ENCODE measurements around the gene TNFRSF19. TPM values are rescaled to one million over a fixed set of nuclear protein-coding genes. Genes with fewer than 3 reads are reported as not detected.

TNFRSF19 gene
- total RNA-seq, 1 donor from 2014 or later: 25.9 TPM

- ATAC-seq: no peak
- DNase-seq (ENCODE audit: low spot score): no peak
- intact Hi-C loops (cut with DNase I): no loop called here
Observed at GRCh38 chr13:23643338-23644125, 73.3 kb downstream of the TNFRSF19 start.

GRCh38 chr13:23644126-23644419 lies 73.9 kb downstream of the TNFRSF19 start:
- no peak for ATAC-seq
- DNase-seq (ENCODE audit: low spot score): no peak
- intact Hi-C loops (cut with DNase I): no loop called here

DNA sequence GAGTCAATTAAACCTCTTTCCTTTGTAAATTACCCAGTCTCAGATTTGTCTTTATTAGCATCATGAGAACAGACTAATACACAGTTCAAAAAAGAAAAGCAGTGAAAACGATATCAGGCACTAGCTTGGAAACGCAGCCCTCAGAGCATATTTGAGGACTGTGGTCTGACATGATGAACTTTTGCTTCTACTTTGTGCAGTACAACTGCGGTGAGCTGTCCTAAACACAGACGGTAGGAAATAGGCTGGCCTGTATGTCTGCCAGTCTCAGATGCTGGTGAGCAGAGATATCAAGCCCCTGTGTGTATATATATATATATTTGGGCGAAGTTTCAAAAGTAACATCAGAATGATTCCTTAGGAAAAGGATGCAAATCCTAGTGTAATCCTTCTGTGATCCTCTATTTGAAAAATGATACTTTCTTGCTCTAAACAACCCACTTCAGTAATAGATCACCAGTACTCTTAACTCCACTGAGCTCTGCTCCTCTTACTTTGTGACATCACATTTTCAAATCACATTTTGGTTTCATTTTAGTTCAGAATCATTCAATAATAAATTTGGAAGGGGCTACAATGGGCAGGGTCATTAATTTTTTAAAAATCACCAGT lies 74.4 kb downstream of the TNFRSF19 start:
- intact Hi-C loops (cut with DNase I): no loop called here
- ATAC-seq (peak; percentile 57), DNase-seq (ENCODE audit: low spot score) (no peak)

DNA sequence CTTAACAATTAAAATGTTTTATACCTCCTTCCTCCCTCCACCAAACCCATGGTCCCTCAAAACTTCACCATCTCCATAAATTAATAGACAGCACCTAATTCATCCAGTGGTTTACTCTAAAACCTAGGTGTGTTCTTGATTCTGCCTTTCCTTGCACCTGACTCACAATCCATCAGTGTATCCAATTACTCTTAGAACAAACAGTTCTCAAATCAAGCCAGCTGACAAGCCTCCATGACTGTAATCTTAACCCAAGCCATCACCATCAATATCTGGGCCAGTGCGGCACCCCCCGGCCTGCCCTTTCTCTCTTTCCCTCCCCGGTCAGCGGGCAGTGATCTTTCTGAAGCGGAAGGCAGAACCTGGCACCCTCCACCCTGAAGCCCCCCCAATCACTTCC lies 75.6 kb downstream of the TNFRSF19 start:
- ATAC-seq (no peak), DNase-seq (ENCODE audit: low spot score) (no peak)
- intact Hi-C loops (cut with DNase I): no loop called here

DNA sequence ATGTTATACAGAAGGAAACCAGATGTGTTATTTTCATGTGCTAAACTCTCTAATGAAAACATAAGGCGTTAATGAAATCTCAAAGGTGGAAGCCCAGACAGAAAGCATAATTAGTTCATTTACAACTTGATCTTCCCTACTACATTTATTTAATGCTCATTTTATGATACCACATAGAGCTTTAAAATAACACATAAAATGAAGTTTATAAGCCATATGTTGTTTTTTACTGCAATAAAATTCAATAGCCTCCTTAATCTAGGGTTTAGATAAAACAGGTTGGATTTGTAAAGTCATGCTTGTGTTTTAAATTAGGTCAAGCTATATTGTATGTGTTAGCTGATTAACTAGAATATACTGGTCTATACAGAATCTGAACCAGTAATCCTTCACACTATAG lies 81.2 kb downstream of the TNFRSF19 start:
- DNase-seq (ENCODE audit: low spot score): no peak
- intact Hi-C loops (cut with DNase I): no loop called here
- no peak for ATAC-seq

- no peak for ATAC-seq
- intact Hi-C loops (cut with DNase I): no loop called here
- no peak for DNase-seq (ENCODE audit: low spot score)
Observed at GRCh38 chr13:23651887-23652286, 81.7 kb downstream of the TNFRSF19 start.

DNA sequence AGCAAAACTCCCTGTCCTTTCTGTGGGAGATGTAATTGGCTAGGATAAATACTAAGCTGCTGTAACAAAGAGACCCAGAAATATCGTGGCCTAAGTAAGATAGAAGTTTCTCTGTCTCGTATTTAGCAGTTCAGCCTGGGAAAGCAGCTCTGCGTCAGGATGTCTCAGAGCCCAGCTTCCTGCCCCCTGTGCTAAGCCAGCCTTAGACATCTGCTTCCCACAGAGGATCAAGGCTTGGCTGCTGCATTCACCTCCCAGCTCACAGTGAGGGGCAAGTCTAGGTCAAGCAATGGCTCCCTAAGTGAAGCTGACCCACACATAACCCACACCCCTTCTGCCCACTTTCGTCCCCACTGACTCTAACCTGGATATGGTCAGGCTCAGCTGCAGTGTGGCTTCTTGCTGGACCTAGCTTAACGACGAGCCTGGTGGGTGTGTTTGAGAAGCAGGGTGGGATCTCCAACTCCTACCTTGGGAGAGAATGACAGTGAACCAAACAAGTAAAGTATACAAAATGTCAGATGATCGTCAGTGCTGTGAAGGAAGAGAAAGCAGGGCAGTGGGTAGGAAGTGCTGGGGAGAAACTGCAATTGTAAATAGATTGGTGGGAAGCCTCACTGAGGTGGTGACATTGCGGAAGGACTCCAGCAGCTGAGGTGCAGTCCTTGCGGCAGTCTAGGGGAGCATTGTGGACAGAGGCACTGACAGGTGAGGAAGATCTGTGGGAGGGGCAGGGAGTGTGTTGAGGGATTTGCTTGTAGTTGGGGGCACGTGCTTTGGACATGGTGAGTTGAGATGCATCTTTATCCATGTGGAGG lies 82.9 kb downstream of the TNFRSF19 start:
- ATAC-seq (no peak), DNase-seq (ENCODE audit: low spot score) (no peak)
- intact Hi-C loops (cut with DNase I): no loop called here

GRCh38 chr13:23654111-23655110 lies 84.2 kb downstream of the TNFRSF19 start:
- ATAC-seq: peak; percentile 82
- no peak for DNase-seq (ENCODE audit: low spot score)
- intact Hi-C loops (cut with DNase I): no loop called here

- intact Hi-C loops (cut with DNase I): no loop called here
- ATAC-seq: no peak
Observed at GRCh38 chr13:23655321-23655720, 85.1 kb downstream of the TNFRSF19 start.

DNA sequence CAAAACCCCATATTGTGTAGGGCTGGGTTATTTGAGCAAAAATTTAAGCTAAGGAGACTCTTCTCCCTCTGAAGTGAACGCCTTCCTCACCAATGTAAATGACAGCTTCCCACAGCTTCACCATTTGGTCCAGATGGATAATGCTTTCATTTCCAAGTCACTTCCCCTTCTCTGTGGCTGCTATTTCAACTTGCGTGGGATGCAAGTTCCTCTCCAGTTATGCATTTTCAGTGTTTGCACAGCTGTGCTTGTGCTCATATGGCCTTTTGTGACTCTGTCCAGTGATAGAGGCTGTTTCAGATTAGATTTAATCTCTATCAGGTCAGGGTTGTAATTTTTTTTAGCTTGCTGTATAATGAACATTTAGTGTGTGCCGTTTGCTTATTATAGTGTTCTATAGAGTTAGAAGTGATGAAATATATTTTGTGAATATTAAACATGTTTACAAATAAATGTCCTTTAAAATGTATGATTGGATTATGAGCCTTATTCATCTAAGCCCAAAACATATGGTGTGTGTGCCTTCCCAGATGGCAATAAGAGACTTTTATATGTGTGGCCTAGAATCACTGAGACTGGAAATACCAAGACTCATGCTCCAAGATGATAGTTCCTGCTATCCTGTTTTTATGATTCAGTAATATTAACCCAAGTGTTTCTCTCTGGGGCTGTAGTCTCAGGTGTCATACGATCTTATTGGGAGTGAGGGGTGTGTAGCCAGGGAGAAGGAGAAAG lies 86.6 kb downstream of the TNFRSF19 start:
- peak; percentile 82 for ATAC-seq
- intact Hi-C loops (cut with DNase I): no loop called here

More at GRCh38 chr13:23655321-23655720, 85.1 kb downstream of the TNFRSF19 start:
- no peak for DNase-seq (ENCODE audit: low spot score)

DNA sequence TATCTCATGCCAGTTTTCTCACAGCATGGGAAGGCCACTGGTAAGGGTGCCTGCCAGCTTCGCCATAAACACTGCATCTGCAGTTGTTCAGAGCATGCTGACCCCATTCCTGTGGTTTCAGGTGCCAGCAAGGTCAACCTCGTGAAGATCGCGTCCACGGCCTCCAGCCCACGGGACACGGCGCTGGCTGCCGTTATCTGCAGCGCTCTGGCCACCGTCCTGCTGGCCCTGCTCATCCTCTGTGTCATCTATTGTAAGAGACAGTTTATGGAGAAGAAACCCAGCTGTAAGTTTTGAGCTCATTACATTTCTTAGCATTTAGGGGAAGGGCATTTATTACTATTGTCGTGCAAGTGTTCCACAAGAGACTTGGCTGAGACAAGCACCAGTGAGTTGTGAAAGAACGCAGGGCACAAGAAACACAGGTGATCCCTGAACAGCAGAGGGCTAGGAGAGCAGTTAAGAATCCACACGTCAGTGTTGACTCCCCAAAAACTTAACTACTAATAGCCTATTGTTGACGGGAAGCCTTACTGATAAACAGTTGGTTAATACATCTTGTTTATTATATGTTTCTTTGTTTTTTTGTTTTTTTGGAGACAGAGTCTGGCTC lies 88.8 kb downstream of the TNFRSF19 start:
- intact Hi-C loops (cut with DNase I): no loop called here
- ATAC-seq: peak; percentile 69
- DNase-seq (ENCODE audit: low spot score): no peak

More for the DNA sequence above, 86.6 kb downstream of the TNFRSF19 start:
- DNase-seq (ENCODE audit: low spot score): no peak

DNA sequence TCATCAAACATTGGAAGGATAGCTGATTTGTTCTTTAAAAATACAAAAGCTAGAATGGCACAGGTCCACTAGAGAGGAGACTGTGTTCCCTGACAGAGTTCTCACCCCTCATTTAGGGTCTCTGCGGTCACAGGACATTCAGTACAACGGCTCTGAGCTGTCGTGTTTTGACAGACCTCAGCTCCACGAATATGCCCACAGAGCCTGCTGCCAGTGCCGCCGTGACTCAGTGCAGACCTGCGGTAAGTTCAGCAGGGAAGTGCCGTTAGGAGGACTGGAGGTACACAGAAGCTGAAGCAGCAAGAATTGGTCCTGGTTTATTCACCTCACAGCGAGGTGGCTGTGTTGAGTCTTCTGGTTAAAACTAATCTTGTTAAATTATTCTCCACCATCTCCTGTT lies 90.0 kb downstream of the TNFRSF19 start:
- no peak for ATAC-seq
- intact Hi-C loops (cut with DNase I): no loop called here
- no peak for DNase-seq (ENCODE audit: low spot score)

DNA sequence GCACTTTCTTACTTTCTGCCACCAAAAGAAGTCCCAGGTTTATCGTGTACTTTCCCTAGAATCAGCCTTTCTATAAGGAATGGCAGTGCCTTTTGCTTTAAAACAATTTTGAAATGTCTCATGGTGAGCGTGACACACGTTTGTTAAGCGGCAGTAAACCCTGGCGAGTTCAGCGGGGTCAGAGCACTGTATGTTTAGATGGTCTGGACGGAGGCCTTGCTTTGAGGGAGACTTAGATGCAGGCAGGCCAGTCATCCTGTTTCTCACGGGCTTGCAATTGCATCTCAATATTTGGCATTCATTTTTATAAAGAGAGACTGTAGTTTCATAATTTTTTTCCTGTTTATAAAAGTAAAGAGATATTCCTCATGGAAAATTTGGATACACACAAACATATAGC lies 96.4 kb downstream of the TNFRSF19 start:
- ATAC-seq (no peak), DNase-seq (ENCODE audit: low spot score) (no peak)
- intact Hi-C loops (cut with DNase I): no loop called here

- intact Hi-C loops (cut with DNase I): no loop called here
- DNase-seq (ENCODE audit: low spot score): no peak
- ATAC-seq: no peak
Observed at GRCh38 chr13:23667750-23668149, 97.5 kb downstream of the TNFRSF19 start.

DNA sequence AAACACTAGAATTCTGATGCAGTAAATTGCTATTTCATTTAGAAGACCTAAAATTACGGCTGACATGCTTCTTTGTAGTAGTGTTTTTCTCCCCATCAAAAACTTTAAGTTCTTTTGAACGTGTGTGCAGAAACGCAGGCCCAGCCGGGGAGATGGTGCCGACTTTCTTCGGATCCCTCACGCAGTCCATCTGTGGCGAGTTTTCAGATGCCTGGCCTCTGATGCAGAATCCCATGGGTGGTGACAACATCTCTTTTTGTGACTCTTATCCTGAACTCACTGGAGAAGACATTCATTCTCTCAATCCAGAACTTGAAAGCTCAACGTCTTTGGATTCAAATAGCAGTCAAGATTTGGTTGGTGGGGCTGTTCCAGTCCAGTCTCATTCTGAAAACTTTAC lies 98.3 kb downstream of the TNFRSF19 start:
- peak; percentile 55 for ATAC-seq
- DNase-seq (ENCODE audit: low spot score): no peak
- intact Hi-C loops (cut with DNase I): no loop called here

GRCh38 chr13:23670793-23671192 lies 100.6 kb downstream of the TNFRSF19 start:
- no peak for ATAC-seq
- intact Hi-C loops (cut with DNase I): no loop called here
- no peak for DNase-seq (ENCODE audit: low spot score)

DNA sequence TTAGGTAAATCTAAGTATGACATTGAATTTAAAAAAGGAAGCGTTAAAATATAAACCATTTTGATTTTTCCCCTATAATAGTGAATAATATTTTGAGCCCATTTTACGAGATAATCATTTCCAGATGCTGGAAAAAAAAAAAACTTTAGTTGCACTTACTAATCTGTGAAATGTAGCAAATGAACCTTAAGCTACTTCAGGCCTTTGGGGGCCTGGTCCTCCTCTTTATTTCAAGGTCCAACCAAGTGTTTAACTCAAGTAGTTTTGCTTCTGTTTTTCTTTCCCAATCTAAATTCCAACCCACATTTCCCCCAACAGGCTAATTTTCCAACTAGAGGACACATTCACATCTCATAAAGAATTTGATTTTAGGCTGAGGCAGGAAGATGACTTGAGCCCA lies 101.2 kb downstream of the TNFRSF19 start:
- intact Hi-C loops (cut with DNase I): no loop called here
- ATAC-seq: peak; percentile 71
- no peak for DNase-seq (ENCODE audit: low spot score)

DNA sequence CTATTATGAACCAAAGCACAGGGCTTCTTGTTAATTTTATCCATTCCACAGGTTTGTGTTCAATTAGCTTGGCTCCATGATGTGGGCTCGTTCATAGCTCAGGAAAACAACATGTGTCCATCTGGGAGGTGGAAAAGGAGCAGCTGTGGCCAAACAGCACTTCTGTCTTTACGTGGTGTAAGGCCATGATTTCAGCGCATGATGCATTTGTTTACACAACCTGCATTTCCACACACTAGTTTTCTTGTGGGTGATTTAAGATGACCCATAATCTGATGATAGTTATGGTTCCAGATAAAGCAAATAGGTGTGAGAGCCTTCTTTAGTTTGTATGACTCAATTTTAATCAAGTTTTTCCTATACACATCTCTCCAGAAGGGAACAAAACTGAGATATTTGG lies 101.7 kb downstream of the TNFRSF19 start:
- intact Hi-C loops (cut with DNase I): no loop called here
- DNase-seq (ENCODE audit: low spot score) (no peak), ATAC-seq (peak; percentile 5)
